Fibroblast of villous mesenchyme (primary cell): ENCODE measurements around the gene FGFR1OP2. TPM values are rescaled to one million over a fixed set of nuclear protein-coding genes. Genes with fewer than 3 reads are reported as not detected.
"Not testable (repeated sequence)": the region's sequence is repeated elsewhere in the genome, so short reads cannot be mapped to it uniquely, and the experiment has no call there.

Experiments
- DNase-seq: peaks from one replicate; pipeline ENCODE4 v3.0.0-alpha.2; 2010; ENCODE audit warnings: low read depth
- H3K4me3 ChIP-seq: 2 replicates; pipeline ENCODE4 v1.5.1; 2011; ENCODE audit warnings: low read depth, mild to moderate bottlenecking, low read length
- CTCF ChIP-seq: IDR thresholded peaks from 2 replicates; pipeline ENCODE4 v1.5.1; 2012; ENCODE audit warnings: low read depth, mild to moderate bottlenecking, low read length; ENCODE audit not compliant: insufficient read depth
- total RNA-seq: library from RNA; depleted of rRNA; stranded (reverse); fragments of >200 nt; gene quantifications from 2 replicates; pipeline ENCODE4 v1.2.3, GENCODE V29; 2012

Gene FGFR1OP2
- 44.0 and 48.6 TPM in 2 replicates for total RNA-seq

- DNase-seq, result peak; percentile 99
- H3K4me3 ChIP-seq, result peak within 1 kb of the TSS; percentile 94
- no peak for TF ChIP-seq CTCF
These were observed at the start of gene FGFR1OP2, which contains the start of gene INTS13 for GRCh38 chr12:26937863-26938700. Gene FGFR1OP2 (plus strand): TSS chr12:26938470. CDS start chr12:26954159, 15,689 bp downstream. Gene INTS13 (minus strand): TSS chr12:26937981. CDS start chr12:26936803, 1,178 bp downstream.

- no peak overlapping the region for H3K4me3 ChIP-seq
- DNase-seq, result peak; percentile 55
- no peak for TF ChIP-seq CTCF
These were observed 47.5 kb upstream of the FGFR1OP2 start for GRCh38 chr12:26890784-26891183.

GRCh38 chr12:26891704-26892103, 46.6 kb upstream of the FGFR1OP2 start:
- TF ChIP-seq CTCF, result no peak
- DNase-seq, result no peak
- H3K4me3 ChIP-seq, result no peak overlapping the region

- H3K4me3 ChIP-seq, result no peak overlapping the region
- no peak for DNase-seq
- TF ChIP-seq CTCF, result no peak
These were observed 42.6 kb upstream of the FGFR1OP2 start for GRCh38 chr12:26895672-26896071.

GRCh38 chr12:26896913-26897312, 41.4 kb upstream of the FGFR1OP2 start:
- DNase-seq, result no peak
- no peak for TF ChIP-seq CTCF

GRCh38 chr12:26903396-26903795, 34.9 kb upstream of the FGFR1OP2 start:
- not testable (repeated sequence) for H3K4me3 ChIP-seq, DNase-seq

More at GRCh38 chr12:26896913-26897312, 41.4 kb upstream of the FGFR1OP2 start:
- no peak overlapping the region for H3K4me3 ChIP-seq

GRCh38 chr12:26906024-26906423, 32.2 kb upstream of the FGFR1OP2 start:
- no peak for TF ChIP-seq CTCF
- DNase-seq, result no peak
- no peak overlapping the region for H3K4me3 ChIP-seq
